DMS79 (cell line): ENCODE results near the gene OSGEPL1.
"Not testable (repeated sequence)": the region's sequence is repeated elsewhere in the genome, so short reads cannot be mapped to it uniquely, and the experiment has no call there.

Experiments
- DNase-seq: peaks from one replicate; lab custom pipeline; 2025; lab: John Stamatoyannopoulos, UW

The OSGEPL1 gene, protein sequence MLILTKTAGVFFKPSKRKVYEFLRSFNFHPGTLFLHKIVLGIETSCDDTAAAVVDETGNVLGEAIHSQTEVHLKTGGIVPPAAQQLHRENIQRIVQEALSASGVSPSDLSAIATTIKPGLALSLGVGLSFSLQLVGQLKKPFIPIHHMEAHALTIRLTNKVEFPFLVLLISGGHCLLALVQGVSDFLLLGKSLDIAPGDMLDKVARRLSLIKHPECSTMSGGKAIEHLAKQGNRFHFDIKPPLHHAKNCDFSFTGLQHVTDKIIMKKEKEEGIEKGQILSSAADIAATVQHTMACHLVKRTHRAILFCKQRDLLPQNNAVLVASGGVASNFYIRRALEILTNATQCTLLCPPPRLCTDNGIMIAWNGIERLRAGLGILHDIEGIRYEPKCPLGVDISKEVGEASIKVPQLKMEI

DNA sequence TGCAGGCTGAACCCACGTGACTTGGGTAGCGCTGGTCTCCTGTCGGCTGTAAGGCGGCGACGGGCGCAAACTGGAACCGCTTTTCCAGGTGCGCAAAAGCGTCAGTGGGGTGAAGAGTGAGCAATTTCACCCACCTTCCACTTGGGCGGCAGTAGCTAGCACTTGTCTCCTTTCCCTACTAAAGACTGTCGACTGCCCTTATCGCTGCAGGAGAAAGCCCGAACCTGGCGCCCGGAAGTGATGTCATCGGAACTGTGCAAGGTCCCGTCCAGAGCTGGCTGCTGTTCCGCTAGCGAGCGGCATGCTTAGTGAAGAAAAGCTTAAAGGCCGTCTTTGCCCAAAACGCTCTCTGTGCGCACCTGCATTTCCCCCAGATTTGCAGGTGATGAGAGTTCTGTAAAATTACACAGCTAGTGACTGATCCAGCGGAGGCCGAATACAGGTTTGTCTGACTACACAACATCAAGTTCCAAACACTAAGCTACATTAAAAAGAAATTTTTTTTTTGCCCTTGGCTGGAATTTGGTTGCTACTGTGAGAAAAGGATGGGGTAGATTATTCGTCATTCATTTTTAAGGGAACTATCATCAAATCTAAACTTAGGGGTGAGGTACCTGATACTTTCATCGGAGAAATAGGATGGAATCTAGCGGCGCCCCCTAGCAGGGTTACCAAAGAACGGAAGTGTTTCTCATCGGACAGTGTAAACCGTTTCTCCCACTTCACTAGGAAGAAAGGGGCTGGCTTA is at the start of gene OSGEPL1:
Gene OSGEPL1 (minus strand): TSS at position 242 of the 748 bp plus-strand sequence. CDS start 1,152 bp downstream, outside the sequence.
- peak; percentile 94 for DNase-seq

DNA sequence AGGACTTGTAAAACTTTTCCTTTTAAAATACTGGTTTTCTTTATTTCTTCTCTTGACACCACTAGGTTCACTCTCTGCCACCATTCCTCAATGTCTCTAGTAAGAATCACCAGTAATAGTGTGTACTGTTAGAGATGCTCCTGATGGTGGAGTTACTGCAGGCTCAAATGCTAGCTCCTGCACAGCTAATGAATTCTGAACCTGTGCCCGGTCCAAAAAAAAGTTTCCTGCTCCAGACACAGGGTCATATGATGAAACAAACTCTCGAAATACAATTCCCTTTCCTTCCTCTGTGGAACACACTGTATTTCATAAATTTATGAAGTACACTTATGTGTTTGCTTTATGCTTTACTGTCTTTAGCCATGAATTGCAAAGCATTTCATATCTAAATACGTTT is 40.8 kb upstream of the OSGEPL1 start:
- no peak for DNase-seq

DNA sequence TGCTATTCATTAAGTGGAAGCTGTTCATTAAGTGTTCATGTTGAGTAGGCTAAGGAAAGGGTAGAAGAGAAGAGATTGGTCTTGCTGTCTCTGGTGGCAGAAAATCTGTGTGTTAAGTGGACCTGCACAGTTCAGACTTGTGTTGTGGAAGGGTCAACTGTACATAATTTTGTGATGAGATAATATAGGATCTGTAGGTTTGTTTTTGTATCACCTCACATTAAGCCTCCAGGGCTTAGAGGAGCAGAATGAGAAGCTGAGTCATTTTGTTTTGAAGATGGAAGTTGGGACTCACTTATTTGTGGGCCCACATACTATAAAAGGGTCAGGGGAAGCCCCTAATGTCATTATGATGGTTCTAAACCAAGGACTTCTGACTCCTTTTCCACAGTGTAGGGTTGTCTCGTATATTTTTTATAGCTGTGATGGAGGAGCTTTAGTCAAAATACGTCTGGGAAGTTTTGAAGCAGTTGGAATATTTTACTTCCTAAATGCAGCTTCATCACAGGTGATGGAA is 39.9 kb upstream of the OSGEPL1 start:
- no peak for DNase-seq

DNA sequence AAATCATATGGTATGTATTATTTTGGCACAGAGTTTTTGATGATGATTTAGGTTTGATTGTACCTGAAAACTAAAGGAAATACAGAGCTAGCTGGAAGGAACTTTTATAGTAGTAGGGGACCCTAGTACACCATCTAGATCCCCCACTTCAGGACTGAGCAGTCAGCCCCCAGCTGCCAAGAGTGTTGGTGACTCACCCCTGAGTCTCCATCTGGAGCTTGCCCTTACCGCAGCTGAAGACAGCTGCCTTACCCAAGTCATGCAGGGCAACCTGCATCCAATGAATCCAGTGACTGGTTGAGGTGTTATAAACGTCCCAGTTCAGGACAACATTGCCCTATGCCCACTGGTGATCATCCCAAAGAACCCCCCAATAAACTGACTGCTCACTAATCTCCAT is 36.9 kb upstream of the OSGEPL1 start:
- no peak for DNase-seq

DNA sequence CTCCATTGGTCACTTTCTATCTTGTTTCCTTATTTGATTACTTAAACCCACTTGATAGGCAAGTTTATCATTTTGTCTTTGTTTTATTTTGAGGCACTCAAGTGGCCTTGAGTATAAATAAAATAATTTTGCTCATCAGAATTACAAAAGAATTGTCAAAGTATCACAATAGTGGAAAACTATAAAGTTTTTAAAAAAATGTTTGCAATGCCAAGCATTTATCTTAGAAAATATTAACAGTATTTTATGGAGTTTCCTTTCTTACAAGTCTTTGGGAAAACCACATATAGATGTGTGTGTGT is 36.4 kb upstream of the OSGEPL1 start:
- DNase-seq: no peak

DNA sequence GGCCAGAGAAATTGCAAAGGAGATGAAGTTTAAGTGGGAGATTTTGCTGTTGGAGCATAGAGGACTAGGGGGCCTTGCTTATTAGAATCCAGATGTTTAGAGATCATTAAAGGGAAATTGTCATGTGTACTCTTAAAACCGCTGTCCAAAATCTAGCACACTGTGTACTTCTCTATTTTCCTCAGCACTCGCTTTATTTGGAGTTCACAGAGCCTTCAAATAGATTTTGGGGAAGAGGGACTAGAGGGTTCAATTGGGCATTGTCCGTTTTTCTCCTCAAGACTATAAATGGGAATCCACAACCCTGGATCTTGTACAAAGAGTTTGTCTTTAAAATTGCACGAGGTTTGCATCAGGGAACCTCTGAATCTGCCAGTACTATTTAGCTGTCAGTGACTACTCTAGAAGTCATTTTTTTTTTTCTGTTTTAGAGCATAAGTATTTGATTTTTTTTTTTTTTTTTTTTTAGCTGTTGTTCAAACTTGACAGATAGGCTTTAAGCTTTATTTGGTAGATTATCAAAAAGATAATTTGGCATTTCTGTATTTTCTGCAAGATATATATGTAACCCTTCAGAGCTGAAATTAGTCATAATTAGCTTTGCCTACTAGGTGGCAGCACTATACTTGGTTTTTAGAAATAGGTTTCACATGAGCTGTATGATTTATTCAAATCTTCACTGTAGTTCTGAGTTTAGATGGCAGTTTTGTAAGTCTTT is 35.9 kb upstream of the OSGEPL1 start:
- DNase-seq: no peak

DNA sequence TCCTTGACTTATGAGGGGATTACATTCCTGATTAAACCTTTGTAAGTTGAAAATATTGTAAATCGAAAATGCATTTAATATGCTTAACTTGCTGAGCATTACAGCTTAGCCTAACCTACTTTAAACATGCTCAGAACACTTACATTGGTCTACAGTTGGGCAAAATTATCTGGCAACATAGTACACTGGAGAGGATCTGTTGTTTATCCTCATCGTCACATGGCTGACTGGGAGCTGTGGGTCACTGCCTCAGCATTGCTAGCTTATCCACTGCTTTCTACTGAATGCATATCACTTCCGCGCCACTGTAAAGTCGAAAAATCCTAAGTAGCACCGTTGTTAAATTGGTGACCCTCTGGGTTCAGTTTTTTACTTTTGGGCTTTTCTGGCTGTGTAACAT is 35.3 kb upstream of the OSGEPL1 start:
- DNase-seq: no peak

DNA sequence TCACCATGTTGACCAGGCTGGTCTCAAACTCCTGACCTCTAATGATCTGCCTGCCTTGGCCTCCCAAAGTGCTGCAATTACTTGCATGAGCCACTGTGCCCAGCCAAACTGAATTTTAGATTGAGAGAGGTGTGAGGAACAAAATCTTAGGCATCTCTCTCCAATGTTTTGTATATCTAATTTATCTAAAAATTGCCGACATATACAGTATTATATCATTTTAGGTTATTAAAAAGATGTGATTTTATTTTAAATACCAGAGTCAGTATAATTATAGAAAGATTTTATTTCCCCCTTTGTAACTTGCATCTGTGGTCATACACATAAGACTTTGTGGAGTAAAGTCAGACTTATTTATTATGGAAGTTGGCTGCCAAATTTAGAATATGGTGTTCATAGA is 31.7 kb upstream of the OSGEPL1 start:
- DNase-seq: no peak

DNA sequence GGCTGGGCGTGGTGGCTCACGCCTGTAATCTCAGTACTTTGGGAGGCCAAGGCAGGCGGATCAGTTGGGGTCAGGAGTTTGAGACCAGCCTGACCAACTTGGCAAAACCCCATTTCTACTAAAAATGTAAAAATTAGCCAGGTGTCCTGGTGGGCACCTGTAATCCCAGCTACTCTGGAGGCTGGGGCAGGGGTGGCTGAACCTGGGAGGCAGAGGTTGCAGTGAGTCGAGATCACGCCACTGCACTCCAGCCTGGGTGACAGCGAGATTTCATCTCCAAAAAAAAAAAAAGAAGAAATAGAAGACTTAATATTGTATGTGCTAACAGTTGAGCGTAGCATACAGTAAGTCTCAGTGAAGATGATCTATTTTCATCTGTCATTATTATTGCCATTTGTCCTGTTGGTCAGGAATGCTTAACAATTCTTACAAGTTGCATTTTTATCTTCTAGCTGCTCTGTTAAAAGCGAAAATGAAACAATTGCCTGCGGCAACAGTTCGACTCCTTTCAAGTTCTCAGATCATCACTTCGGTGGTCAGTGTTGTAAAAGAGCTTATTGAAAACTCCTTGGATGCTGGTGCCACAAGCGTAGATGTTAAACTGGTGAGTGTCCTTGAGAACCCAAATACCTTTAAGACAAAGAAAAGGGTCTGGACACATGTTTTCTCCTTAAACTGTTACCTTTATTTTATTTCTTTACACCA is 28.9 kb upstream of the OSGEPL1 start:
- no peak for DNase-seq

DNA sequence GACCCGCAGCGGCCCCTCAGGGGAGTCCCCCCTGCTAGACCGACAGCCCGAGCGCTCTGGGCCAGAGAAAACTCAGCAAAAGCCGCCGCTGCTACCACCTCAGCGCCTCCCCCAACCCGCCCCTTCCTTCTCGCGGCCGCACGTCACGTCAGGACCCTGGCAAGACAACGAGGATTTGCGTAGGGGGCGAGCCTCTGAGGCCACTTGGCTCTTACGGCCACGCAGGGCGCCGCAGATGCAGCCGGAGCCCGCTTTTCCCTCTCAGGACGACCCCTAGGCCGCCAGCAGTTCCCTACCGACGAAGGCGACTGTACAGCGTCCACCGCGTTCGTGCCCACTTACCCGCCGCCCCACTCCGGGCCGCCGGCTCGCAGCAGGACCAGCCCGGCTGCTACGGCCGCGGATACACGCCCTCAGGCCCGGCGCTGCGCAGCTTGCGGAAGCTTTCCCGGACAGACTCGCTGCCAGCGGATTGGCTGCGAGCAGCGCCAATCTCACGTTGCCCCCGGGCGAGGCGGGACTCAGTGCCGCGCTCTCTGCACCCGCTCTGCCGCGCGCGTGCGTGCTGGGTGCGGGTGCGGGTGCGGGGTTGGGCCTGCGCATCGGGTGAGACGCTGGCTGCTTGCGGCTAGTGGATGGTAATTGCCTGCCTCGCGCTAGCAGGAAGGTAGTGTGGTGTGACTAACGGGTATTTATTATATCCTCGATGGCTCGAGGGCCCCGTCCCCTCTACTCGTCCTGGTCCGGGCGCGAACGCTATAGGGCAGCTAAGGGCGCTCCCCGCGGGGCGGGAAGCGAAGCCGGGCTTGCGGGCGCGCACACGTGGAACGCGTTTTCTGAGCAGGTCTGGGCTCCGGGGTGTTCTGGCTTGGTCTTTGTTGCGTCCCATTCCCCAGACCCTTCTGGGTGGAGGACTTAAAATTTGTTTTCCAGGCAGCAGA is 21.6 kb upstream of the OSGEPL1 start, which contains the start of the genes ORMDL1 and PMS1:
Gene ORMDL1 (minus strand): TSS at position 413 of the 941 bp plus-strand sequence. CDS start 1,744 bp downstream, outside the sequence.
Gene PMS1 (plus strand): TSS at position 524 of the 941 bp plus-strand sequence. CDS start 7,360 bp downstream, outside the sequence.
- DNase-seq: peak; percentile 81

DNA sequence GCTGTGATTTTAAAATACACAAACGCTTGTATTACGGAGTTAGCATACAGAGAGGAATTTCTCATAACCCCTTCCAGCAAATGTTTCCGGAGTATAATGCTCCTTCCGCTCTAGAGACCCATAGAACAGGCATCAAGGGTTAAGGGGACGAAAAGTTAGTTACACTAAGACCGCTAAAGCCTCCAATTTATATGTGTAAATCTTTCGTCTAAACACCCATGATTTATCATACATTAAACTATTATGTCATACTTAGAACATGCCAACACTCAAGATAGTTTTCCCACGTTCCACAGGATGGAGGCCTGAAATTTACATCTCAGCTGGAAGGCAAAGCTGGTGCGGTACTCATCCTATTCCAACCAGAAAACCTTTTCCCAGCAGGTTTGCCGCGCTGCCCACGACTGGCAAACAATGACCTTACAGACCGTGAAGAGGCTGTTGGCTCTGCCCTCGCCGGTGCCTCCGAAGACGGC is 20.9 kb upstream of the OSGEPL1 start:
- peak; percentile 66 for DNase-seq

DNA sequence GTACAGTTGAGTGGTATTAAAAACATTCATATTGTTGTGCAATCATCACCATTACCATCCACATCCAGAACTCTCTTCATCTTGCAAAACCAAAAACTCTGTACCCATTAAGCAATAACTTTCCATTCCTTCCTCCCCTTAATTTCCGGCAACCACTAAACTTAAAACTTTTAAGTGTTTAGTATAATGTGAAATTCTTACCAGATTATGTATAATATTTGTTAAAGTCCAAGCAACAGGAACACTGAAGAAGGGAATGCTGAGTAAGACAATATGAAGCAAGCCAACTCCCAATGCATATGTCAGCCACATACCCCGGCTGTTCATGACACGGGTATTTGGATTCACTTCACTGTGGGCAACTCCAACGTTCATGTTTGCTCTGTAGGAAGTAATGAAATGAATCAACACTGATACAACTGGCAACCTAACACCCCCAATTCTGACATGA is 19.7 kb upstream of the OSGEPL1 start:
- no peak for DNase-seq

DNA sequence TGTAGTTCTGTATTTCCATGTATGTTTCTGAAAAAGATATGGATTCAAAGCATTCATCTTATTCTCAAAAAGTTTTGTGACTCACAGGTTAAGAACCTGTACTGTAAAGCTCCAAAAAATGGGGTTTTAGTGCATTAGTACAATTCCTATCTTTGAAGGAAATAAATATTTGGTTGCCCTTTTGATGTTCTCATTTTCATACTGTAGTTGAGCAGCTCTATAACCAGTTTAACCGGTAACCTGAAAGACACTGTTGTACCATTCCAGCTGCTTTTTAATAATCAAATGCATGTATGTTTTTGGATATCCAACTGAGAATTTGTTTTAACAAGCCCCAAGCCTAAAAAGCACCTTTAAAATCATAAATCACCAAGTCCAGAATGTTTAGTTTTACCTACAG is 9.6 kb upstream of the OSGEPL1 start:
- DNase-seq: no peak

DNA sequence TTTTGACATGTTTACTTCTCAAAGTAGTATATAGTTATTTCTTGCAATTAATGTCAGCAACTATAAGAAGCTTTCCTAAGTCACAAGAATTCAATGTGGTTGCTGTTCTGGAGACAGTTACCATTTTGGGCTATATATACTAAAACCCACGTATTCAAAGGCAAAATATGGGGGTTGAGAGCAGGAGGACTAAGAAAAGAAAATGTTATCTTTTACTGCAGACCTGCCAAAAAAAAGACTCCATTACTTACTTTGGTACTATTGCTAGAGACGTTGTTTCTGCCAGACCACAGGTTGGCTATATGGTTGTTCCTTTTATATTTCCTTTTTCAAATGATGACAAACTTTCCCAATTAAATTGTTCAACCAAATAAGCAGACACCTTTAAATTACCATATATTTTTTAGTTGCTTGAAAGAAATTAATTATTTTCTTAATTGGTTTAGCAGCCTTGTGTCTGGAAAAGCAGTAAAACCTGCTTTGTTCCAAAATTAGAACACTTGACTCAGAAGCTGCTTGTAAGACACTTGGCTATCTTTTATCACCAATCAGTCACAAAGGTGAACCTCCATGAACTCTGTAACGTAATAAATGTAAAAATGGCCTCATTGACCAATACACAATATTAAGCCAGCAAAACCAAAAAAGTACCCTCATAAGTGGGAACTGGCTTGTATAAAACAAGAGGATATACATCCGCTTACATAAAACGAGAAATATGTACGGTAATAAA is 8.2 kb upstream of the OSGEPL1 start:
- DNase-seq: no peak

DNA sequence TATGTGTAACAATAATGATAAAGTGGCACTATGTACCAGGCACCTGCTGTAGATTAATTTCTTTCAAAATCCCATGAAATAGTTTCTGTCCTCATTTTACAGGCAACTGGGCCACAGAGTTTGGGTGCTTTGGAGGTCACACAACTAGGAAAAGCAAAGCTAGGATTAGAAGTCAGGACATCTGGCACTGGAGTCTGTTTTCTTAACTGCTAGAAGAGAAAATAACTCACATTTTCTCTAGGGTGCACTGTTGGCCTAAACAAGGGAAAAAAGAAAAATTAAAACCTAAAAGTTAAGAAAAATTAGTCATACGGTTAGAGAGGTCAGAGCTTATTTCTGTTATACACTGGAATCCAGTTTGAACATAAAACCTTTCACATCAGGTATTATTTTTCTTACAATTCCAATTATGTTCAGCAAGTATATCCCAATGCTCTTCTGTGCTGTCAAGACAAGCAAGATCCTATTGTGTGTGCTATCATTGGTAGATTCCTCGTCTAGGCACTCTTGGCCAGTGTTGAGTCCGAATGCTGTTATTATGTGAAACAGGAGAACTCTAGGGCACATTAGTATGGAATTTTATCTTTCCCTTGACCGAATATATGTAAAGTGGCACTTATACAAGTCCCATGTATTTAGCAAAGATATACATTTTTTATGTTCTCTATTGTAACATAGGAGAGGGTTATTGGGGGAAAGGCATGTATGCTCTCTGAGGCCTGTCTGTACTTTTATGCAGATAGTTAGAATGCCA is 1.5 kb upstream of the OSGEPL1 start:
- DNase-seq: no peak

DNA sequence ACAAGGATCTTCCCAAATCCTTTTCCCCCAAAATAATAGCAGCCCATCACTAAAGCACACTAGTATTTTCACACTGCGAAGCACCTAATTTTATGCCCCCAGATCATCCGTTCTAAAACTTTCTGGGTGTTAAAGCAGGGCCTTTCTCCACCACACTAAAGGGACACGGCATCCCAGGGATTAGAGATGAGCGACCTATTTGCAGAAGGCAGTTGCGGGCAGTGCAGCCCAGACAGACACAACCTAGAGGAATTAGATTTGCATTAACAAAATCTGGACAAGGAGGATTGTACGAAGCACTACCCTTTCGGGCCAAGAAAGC is 402 bp downstream of the OSGEPL1 start:
- DNase-seq: no peak

DNA sequence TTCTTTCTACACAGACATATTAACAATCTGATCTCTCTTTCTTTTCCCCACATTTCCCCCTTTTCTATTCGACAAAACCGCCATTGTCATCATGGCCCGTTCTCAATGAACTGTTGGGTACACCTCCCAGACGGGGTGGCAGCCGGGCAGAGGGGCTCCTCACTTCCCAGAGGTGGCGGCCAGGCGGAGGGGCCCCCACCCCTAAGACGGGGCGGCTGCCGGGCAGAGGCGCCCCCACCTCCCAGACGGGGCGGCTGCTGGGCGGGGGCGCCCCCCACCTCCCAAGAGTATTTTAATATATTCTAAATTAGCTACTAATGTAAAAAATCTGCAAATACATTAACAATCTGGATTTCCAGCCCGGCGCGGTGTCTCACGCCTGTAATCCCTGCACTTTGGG is 2.4 kb downstream of the OSGEPL1 start:
- DNase-seq: not testable (repeated sequence)

DNA sequence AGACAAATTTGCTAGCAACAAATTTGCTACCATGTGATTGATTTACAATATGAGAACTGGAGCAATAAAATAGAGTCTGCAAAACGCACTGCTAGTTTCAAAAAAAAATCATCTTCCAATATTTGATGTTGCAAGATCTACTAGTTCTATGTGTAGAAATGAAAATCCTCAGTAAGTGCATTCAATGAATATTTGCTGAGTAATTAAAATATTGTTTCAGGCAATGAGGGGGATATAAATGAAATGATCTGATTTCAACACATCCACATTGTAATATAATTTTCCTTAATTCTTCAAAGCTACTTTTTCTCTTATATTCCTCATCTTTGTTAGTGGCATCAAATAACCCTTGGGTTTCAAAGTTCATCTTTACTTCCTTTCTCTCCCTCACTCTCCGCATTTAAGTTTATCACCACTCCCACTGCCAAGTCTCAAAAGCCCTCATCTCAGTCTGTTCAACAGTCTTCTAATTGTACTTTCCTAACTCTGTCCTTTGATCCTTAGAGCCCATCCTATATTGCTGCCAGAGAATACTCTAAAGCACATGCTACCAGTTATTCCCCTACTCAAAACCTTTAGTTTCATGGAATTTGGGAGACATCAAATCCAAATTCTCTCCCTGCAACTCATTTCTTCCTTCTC is 6.2 kb downstream of the OSGEPL1 start:
- DNase-seq: no peak
